Activated naive CD8-positive, alpha-beta T cell treated with anti-CD3 and anti-CD28 coated beads, Interleukin-2, amount 50 U/mL, for 16 hours (primary cell): ENCODE measurements around the gene SLC23A2.
"Not testable (repeated sequence)": the region's sequence is repeated elsewhere in the genome, so short reads cannot be mapped to it uniquely, and the experiment has no call there.

Source experiments
- DNase-seq: peaks from one replicate; pipeline ENCODE4 v3.0.0-alpha.2; 2020; ENCODE audit warnings: low read depth, low spot score

SLC23A2 gene

DNA sequence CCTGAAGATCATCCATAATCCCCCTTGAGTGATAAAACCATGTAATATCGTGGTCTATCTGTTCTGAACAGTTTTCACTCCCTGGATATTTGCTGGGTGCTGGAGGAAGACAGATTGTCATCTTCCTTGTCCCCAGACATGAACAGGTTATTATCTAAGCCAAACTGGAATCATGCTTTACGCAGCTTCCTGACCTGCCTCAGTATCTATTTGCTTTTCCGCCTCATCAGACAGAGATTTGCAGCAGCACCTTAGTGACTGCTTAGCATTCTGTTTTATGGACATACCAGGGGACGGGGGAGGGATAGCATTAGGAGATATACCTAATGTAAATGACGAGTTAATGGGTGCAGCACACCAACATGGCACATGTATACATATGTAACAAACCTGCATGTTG lies 124.6 kb downstream of the SLC23A2 start:
- no peak for DNase-seq

DNA sequence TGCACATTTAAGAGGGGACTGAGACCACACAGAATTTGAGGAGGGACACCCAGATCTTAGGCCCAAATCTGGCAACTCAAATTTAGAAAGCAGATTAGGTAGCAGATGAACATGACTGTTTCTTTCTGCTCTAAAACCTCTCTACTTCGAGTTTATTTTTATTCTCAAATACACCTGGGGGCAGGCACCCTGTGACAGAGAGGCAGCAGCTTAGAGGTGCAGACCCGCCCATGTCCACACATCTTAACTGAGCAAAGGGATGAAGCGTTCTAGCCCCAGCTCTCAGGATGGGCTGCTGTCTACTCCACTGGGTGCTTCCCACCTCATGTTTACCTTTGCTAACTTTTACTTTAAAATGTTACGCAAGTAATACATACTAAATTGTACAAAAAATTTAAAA lies 125.0 kb downstream of the SLC23A2 start:
- DNase-seq, result no peak

DNA sequence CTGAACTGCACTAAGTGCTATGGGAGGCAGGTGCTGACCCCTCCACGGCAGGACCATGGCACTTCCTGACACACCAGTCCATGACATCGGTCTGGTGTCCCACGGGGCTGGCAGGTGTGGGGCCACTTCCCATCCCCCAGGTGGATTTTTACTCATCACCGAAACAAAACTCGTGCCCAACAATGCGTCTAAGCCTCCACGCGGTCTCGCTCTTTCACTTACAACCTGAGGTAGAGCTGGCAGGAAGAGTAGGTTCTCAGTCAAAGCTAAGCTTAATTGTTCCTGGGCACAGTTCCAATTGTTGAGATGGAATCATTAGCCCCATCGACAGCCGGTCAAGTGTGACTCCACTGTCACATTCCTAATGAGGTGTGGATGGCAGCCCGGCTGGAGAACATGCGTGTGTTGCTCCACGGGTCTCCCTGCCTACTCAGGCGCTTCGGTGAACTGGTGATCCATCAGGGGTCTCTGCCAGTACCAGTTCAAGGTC lies 125.7 kb downstream of the SLC23A2 start:
- DNase-seq, result no peak

GRCh38 chr20:4873396-4873795 lies 127.9 kb downstream of the SLC23A2 start:
- DNase-seq, result no peak

DNA sequence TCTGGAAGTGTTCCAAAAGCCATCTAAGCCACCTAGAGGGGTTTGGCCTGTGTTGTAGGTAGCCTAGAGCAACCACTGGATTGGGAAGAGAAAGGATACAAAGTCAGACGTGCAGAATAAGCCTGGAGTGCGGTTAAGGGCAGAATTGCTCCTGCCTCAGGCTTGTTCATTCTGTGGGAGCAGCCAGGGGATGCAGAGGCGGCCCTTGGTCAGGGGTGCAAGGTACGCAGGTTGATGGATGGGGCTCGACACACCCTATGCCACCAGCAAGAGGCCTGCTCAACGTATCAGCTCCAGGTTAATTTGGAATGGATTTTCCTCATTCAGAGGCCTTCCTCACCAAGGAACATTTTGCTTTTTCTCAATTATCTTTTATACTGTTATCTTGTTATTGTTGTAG lies 129.8 kb downstream of the SLC23A2 start:
- DNase-seq, result no peak

GRCh38 chr20:4870906-4871305 lies 130.4 kb downstream of the SLC23A2 start:
- DNase-seq, result no peak

DNA sequence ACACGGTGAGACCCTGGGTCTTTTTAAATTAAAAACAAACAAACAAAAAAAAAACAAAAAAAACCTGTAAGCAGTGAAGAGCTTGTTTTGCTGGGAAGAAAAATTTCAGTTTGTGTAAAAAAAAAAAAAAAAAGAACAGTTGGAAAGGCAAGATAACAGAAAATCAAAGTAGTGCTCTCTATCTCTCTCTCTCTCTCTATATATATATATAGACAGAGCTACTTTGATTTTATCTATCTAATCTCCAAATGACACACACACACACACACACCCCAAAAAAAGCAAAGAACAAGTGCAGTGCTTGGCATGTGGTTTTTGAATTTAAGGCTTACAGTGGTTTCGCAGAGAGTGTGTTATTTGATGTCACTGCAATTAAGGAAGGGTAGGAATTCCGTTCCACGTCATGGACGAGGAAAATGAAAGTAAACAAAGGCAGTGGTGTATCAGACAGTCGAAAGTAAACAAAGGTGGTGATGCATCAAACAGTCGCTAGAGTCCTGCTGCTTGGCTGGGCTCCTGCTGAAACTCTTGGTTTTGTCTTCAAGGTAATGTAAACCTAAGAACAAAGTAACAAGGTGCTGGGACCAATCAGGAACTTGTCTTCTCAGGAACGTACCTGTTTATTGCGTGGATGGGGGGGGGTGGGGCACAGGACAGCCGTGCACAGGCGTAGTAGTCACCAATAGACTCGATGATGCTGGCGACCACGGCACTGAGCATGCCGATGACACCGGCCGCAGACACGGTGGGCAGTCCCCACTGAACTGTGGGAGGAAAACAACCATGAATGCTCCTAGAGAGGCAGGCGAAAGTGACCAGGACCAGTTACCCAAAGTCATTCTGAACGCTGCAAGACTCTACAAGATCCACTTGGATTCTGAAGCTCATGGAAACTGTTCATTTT lies 131.8 kb downstream of the SLC23A2 start:
- no peak for DNase-seq

DNA sequence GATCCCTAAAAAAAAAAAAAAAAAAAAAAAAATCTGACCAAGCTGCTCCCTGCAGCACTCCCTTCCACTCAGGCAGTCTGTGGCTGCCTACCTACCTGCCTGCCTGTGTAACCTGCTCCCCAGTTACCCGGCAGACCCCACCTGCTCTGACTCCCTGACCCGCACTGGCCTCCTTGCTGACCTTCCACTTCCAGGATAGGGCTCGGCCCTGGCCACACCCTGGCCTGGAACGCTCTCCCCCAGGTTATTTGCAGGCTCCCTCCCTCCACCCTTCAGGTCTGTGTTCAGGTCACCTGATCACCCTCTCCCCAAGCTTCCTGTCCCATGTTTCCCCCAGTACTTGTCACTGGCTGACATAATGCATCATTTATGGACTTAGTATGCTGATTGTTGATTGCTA lies 134.3 kb downstream of the SLC23A2 start:
- no peak for DNase-seq

- no peak for DNase-seq
Observed at GRCh38 chr20:4866429-4866828, 134.9 kb downstream of the SLC23A2 start.

- no peak for DNase-seq
Observed at GRCh38 chr20:4864311-4864752, 137.0 kb downstream of the SLC23A2 start.

DNA sequence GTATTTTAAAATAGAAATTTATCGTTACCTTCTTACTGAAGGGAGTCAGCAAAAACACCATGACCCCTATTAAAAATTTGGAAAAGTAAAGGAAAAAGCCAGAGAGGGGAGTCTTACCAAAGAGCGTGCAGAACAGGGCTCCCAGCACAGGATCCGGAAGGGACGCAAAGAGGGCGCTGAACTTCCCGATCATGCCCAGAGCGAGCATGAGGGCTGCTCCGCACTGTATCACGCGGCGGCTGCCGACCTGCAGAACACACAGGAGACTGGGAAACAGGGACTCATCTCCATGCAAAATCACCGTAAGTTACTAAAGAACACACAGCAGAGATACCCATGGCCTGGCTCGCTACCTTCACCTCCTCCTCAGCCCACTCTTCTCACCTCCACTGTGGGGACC lies 138.6 kb downstream of the SLC23A2 start:
- no peak for DNase-seq

DNA sequence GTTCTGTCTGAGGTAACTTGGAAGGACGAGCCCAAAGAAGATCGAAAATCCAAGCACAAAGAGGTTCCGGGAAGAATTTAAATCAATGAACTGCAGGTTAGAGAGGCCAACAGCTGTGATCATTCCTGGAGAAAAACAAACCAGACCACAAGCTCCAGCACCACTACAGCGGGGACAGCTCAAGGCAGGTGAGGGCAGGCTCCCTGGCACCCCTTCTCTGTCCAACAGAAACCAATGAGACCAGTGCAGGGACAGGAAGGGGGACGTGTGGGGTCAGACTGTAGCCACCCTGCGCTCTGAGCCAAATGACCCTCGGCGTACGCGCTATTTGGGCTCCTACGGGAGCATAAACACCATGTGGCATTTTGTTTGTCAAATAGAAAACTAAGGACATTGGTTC lies 139.3 kb downstream of the SLC23A2 start:
- DNase-seq, result no peak

- DNase-seq, result no peak
Observed at GRCh38 chr20:4858000-4858399, 143.3 kb downstream of the SLC23A2 start.

DNA sequence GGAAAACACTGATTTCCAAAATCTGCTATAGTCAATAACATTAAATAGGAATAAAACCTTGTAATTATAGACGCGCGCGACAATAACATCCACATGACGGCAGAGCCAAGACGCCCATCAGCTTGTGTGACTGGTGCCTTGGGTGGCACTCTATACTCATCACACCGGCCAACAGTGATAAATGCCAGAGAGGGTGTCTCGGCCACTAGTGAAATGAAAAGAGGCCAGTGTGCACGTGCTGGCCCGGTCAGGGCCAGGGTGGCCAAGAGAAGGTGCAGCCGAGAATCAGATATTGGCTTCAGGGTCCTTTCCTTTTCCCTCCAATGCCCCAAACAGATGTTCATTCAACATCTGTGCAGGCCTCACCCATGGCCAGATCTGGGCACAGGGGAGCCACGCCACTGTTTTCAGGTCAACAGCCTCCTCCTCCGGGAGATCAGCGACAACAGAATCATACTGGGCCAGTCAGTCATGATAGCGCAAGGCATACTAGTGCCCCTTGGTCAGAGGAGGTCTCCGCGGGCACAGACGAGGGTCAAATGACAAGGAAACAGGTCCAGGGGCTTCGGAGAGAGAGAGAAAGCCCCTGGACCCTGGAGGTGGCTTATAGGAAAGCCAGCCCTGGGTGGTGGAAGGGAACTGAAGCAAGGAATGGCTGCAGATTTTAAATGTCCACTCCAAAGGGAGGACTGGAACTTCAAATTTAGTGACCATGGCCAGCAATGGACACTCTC lies 145.1 kb downstream of the SLC23A2 start:
- DNase-seq, result no peak

DNA sequence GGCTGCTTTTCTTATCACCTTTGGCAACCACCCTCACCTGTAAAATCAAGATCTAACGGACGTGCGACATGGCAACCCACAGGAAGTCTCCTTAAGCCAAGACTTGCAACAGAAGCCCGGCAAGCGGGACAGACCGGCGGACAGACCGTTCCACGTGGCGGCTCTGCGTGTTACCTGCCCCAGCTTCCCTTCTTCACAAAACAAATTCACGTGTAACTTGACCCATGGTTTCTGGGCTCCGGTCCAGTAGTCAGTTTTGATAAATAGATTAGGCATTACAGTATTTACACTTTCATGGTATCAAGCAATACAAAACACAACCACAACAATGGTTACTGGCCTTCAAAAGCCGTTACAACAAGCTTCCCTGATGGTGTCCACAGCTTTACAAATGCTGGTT lies 145.8 kb downstream of the SLC23A2 start:
- no peak for DNase-seq

DNA sequence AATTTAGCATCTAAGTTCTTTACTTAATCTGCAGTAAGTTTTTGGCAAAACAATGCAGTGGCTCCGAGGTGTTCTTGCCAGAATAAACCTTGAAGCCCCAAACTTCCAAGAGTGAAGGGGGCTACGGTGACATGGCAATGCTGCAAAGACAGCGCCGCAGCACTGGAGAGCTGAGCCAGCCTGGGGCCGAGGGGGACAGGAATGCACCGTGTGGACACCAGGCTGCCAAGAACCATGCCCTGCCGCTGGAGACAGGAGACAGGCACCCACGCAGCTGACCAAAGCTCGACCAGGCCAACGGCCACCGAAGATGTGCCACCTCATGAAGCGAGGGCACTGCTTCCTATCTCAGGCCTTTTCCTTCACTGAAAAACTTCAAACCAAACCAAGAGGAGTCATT lies 146.2 kb downstream of the SLC23A2 start:
- no peak for DNase-seq

GRCh38 chr20:4854561-4854901 lies 146.8 kb downstream of the SLC23A2 start:
- no peak for DNase-seq

DNA sequence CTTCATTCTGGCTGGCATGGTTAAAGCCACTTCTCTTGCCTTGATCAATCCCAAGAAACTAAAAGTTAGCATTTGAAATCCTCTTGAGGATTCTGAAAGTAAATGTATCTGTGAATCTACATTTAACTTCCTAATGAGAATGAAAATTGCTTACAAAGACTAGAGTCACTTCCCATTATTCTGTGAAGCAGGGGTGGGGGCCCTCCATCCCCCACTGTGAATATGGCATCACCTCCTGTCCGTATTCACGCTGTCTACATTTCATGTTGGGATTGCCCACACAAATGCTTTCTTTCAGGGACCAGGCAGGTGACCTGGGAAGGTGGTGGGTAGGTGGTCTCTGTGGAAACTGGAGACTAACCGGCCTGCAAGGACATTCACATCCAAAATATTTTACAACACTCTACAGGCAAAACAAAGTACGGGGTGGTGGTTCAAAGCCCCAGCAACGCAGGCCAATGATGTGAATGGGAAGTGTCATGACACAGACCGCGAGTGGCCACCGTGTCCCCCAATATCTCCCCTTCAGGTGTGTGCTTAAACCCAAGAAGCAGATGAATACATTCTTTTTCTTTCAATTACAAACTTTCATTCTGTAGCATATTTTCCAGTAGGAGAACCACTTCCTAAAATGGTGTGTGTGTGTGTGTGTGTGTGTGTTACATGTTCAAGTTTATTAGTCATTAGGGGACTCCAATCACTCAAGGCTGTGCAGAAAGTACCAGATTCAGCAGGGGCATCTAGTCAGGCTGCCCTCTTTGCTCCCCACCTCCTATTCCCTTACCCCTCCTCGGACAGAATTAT lies 147.4 kb downstream of the SLC23A2 start:
- DNase-seq, result no peak

DNA sequence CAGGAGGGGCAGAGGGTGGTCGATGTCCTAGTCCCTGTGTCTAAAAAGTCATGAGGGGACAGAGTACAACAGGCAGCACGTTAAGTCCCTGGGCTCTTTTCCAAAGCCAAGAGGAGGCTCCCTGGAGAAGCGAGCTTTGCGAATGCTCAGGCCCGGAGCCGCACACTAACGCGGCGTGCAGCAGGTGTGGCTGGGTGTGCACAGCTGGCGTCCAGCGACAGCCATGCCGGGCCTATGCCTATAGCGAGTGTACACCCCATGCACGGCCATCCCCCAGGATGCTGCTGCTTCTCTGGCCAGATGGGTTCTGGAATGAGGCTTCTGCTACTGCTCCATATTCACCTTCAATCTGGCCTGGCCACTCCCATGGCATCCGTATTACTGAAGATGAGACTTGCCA lies 148.3 kb downstream of the SLC23A2 start:
- DNase-seq, result no peak

- no peak for DNase-seq
Observed at GRCh38 chr20:4850960-4851359, 150.3 kb downstream of the SLC23A2 start.

GRCh38 chr20:4848829-4849228 lies 152.5 kb downstream of the SLC23A2 start:
- DNase-seq, result not testable (repeated sequence)

DNA sequence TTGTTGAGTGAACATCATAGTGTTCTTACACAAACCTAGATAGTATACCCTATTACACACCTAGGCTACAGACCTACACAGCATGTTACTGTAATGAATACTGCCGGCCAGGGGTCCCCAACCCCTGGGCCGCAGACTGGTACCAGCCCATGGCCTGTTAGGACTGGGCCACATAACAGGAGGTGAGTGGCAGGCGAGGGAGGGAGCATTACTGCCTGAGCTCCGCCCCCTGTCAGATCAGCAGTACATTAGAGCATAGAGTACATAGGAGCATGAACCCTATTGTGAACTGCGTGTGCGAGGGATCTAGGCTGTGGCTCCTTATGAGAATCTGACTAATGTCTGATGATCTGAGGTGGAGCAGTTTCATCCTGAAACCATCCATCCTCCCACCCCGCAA lies 153.3 kb downstream of the SLC23A2 start:
- DNase-seq, result no peak
